WERI-Rb-1 (cell line): ENCODE measurements around the gene LMOD3.

Experiments
- DNase-seq: peaks from one replicate; pipeline ENCODE4 v3.0.0-alpha.2; 2020
- H3K27ac ChIP-seq: fragments of 250-450 bp; sonication (Bioruptor Pico); 2 replicates; pipeline ENCODE4 v1.5.1; 2020; ENCODE audit warnings: mild to moderate bottlenecking, moderate library complexity
- H3K27me3 ChIP-seq: fragments of 250-450 bp; sonication (Bioruptor Pico); 2 replicates; pipeline ENCODE4 v1.5.1; 2021; ENCODE audit warnings: mild to moderate bottlenecking, low read depth, moderate library complexity; ENCODE audit not compliant: insufficient read depth, severe bottlenecking
- H3K36me3 ChIP-seq: fragments of 250-450 bp; sonication (Bioruptor Pico); 2 replicates; pipeline ENCODE4 v1.5.1; 2020; ENCODE audit warnings: mild to moderate bottlenecking, moderate library complexity
- H3K4me3 ChIP-seq: 2 replicates; pipeline ENCODE4 v1.5.1; 2011; ENCODE audit warnings: low read depth, mild to moderate bottlenecking, control low read depth, low read length
- H3K9me3 ChIP-seq: fragments of 250-450 bp; sonication (Bioruptor Pico); 2 replicates; pipeline ENCODE4 v1.5.1; 2021; ENCODE audit warnings: mild to moderate bottlenecking, moderate library complexity; ENCODE audit not compliant: severe bottlenecking
- TF ChIP-seq, protein P1 (sequence below): IDR thresholded peaks from 2 replicates; pipeline ENCODE4 v1.5.1; 2011; ENCODE audit warnings: low read depth, mild to moderate bottlenecking, control low read depth, inconsistent platforms, low read length

LMOD3 gene

GRCh38 chr3:69092030-69092516 lies 30.3 kb downstream of the LMOD3 start:
- no peak overlapping the region for H3K27ac ChIP-seq
- H3K4me3 ChIP-seq = no peak overlapping the region
- no peaks in the 10 kb centered on the region for H3K9me3 ChIP-seq
- no peaks in the 10 kb centered on the region for H3K27me3 ChIP-seq
- H3K36me3 ChIP-seq = no peaks in the 10 kb centered on the region
- TF ChIP-seq, protein P1, sequence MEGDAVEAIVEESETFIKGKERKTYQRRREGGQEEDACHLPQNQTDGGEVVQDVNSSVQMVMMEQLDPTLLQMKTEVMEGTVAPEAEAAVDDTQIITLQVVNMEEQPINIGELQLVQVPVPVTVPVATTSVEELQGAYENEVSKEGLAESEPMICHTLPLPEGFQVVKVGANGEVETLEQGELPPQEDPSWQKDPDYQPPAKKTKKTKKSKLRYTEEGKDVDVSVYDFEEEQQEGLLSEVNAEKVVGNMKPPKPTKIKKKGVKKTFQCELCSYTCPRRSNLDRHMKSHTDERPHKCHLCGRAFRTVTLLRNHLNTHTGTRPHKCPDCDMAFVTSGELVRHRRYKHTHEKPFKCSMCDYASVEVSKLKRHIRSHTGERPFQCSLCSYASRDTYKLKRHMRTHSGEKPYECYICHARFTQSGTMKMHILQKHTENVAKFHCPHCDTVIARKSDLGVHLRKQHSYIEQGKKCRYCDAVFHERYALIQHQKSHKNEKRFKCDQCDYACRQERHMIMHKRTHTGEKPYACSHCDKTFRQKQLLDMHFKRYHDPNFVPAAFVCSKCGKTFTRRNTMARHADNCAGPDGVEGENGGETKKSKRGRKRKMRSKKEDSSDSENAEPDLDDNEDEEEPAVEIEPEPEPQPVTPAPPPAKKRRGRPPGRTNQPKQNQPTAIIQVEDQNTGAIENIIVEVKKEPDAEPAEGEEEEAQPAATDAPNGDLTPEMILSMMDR = no peak
- no peak for DNase-seq

- H3K27ac ChIP-seq = no peak overlapping the region
- H3K27me3 ChIP-seq = no peaks in the 10 kb centered on the region
- no peak overlapping the region for H3K4me3 ChIP-seq
- TF ChIP-seq, protein P1 = no peak
- no peaks in the 10 kb centered on the region for H3K9me3 ChIP-seq
- no peaks in the 10 kb centered on the region for H3K36me3 ChIP-seq
- no peak for DNase-seq
Measured at GRCh38 chr3:69091389-69092029, 30.9 kb downstream of the LMOD3 start.

DNA sequence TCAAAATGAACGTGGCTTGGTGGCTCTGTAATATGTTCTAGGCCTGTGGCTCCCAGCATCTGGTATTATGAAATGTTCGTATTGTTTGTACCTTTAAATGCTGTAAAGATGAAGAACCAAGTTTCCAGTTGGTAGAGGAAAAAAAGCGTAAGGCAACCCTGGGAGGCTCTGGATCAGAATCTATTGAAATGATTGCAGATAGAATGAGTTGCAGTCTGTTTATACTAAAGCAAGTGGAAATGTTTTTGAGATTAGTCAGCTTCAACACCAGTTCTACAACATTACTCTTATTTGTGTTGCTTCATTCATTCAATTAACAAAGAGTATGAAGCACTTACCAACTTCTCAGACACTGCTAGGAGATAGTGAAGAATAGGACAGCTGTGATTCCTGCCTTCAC lies 32.4 kb downstream of the LMOD3 start:
- Histone ChIP-seq H3K27ac (no peak overlapping the region), H3K9me3 (no peaks in the 10 kb centered on the region), H3K27me3 (no peaks in the 10 kb centered on the region), H3K4me3 (no peak overlapping the region), H3K36me3 (no peaks in the 10 kb centered on the region)
- TF ChIP-seq, protein P1 = no peak
- no peak for DNase-seq

GRCh38 chr3:69088063-69088462 lies 34.3 kb downstream of the LMOD3 start:
- no peak overlapping the region for H3K27ac ChIP-seq
- TF ChIP-seq, protein P1 = no peak
- no peak overlapping the region for H3K4me3 ChIP-seq

GRCh38 chr3:69087030-69087791 lies 35.2 kb downstream of the LMOD3 start:
- no peak for DNase-seq
- Histone ChIP-seq H3K9me3 (no peaks in the 10 kb centered on the region), H3K36me3 (no peaks in the 10 kb centered on the region), H3K27ac (no peak overlapping the region), H3K27me3 (no peaks in the 10 kb centered on the region), H3K4me3 (no peak overlapping the region)
- TF ChIP-seq, protein P1 = no peak

More at GRCh38 chr3:69088063-69088462, 34.3 kb downstream of the LMOD3 start:
- DNase-seq = no peak
- no peaks in the 10 kb centered on the region for H3K36me3 ChIP-seq
- H3K9me3 ChIP-seq = no peaks in the 10 kb centered on the region
- no peaks in the 10 kb centered on the region for H3K27me3 ChIP-seq
